ENCODE results near the gene TEN1.

TEN1 gene

DNA sequence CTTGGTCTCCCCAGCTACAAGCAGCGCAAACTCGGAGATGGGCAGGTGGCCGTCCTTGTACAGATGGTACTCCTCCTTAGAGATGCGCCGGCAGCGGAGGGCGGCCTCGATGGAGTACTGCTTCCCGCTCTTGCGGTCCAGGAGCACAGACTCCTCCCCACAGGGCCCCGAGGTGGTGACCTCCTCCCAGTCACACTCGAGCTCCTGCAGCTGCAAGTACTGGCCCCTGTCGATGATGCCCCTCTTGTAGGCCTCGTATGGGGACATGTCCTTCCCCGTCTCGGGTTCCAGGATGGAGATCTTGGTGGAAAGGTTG is 28.8 kb downstream of the TEN1 start:
- DNase-seq = no peak

DNA sequence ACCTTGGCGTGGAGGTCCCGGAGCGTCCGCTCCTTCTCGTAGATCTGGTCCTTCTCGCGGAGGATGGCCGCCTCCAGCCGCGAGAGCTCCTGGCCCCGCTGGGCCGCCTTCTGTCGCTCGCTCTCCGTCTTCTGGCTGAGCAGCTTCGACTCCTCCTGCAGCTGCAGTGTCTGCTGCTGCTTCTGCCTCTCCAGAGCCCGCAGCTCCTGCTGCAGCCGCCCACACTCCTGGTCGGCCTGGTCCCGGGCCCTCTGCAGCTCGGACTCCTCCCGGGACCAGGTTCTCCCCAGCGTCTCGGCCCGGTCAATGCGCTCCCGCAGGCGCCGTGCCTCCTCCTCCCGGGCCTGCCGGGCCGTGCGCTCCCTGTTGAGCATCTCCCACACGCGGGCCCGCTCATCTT is 29.2 kb downstream of the TEN1 start:
- DNase-seq = no peak

DNA sequence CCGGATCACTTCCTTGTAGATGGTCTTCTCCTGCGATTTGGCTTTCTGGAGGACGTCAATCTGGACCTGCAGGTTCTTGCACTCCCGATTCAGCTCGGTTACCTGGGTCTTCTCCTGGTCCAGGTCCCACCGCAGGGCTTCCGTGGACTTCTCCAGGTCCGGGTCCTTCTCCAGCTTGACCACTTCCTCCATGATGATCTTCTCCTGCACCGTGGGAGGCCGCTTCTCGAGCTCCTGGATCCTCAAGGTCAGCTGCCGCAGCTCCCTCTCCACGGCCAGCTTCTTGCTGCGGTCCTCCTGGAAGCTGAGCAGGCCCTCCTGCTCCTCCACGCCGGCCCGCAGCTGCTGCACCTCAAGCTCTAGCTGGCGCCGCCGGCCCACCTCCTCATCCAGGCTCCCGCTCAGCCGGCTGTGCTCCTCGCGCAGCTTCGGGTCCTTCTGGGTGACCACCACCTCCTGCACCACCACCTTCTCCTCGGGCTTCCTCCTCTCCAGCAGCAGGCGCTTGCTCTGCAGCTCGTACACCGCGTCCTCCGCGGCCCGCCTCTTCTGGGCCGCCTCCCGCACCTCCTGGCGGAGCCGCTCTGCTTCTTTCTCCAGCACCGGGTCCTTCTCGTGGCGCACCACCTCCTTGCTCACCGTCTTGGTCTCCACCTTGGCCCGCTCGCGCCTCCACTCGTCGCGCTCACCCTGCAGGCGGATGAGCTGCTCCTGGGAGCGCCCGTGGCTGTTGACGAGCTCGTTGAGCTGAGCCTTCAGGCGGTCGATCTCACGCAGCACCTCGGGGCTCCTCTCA is 29.8 kb downstream of the TEN1 start:
- DNase-seq = no peak

DNA sequence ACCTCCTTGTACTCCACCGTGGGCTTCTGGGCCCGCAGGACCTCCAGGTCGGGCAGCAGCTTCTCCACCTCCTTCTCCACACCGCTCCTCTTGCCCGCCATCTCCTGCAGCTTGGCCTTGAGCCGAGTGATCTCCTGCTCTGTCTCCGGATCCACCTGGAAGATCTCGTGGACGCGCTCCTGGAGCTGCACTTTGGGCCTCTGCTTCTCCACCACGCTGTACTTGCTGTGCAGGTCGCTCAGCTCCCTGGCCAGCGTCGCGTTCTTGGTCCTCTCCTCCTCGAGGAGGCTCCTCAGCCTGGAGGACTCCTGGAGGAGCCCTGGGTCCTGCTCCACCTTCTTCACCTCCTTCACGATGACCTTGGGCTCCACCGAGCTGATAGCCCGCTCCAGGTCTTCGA is 30.4 kb downstream of the TEN1 start:
- DNase-seq = no peak

DNA sequence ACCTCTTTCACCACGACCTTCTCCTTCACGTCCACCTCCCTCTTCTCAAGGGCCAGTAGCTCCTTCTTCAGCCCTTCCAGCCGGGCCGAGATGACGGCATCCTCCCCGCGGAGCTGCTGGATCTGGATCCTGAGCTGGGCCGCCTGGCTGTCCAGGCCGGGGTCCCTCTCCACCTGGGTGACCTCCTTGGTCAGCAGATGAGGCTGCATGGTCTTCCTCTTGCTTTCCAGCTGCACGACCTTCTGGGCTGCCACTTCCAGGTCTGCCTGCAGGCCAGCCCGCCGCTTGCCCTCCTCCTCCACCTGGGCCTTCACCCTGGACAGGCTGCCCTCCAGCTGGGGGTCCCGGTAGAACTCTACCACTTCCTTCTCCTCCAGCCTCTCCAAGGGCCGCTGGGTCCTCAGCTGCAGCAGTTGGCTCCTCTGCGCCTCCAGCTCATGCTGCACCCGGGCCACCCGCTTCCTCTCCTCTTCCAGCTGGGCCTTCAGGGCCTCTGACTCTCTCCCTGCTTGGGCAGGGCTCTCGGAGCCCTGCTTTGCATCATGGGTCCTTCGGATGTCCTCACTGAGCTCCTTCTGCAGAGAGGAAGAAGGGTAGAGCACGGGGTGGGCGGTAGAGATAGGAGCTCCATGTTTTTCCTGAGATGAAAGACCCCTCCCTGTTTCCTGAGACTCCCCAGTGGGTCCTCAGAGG is 31.1 kb downstream of the TEN1 start:
- DNase-seq = peak in 1 of 4 experiments; percentile 8

DNA sequence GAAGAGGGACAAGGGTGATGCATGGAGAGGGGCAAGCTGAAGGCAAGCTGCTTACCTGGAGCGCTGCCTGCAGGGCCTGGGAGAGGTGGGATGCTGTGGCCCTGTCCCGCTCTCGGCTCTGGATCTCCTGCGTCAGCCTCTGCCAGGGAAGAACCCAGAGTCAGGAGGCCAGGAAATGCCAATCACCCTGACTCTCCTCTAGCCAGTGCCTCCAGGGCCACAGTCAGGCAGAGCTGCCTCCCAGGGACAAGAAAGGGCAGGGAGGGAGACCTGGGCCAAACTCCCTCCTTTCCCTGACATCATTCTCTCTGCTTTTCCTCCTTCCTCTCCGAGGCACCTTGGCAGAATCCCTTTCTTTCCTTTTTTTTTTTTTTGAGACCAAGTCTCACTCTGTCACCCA is 32.9 kb downstream of the TEN1 start:
- DNase-seq = no peak

DNA sequence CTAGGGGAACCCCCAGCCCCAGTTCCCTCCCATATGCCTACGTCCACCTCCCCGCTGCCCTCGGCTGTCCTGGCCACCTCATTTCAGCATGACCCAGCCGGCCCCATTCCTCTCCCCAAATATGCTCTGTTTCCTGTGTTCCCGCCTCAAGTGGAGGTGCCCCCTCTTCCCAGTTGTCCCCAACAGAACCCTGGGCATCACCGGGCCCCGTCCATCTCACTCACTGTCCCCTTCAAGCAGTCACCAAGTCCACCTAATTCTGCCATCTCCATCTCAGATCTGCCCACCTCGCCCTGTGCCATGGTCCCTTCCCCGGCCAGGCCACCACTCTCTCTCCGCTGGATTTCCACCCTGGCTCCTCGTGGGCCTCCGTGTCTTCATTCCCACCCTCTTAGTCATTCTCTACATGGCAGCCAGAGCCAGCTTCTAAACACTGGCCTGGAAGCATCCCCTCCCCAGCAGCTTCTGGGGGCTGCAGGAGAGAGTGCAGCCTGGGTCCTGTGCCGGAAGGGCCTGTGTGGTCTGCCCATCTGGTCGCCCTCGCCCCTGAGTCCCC is 34.4 kb downstream of the TEN1 start:
- no peak for DNase-seq

DNA sequence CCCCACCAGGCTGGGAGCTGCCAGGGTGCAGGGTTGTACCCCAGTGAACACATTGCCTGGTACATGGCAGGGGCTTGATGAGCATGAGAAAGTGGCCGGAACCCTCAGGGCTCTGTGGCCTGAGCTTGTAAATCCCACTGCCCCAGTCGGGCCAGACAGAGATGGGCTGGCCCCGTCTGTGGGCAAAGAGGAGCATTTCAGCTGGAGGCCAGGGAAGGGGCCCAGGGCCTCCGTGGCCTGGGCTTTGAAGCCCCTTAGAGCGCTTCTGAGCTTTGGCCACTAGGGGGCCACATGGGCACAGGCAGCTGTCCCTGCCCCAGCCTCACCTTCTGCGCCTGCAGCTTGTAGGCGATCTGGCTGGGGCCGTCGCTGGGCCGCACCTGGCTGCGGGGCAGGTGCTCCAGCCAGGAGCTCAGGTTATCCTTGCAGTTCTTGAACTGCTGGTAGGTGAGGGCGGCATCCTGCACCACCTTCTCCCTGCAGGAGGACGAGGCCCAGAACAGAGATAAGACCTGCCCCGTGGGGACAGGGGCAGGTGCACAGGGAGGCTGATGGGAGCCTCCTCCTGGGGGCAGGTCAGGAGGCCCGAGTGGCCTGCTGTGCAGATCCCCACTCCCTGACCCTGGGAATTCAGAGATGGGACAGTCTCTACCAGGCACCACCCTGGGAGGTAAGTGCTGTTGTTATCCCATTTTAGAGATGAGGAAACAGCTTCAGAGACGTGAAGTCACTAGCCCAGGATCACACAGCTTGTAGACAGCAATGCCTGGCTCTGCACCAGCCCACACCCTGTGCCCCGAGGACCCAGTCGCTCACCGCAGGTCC is 35.3 kb downstream of the TEN1 start:
- DNase-seq = peak; percentile 76 to 89 (median 82)

DNA sequence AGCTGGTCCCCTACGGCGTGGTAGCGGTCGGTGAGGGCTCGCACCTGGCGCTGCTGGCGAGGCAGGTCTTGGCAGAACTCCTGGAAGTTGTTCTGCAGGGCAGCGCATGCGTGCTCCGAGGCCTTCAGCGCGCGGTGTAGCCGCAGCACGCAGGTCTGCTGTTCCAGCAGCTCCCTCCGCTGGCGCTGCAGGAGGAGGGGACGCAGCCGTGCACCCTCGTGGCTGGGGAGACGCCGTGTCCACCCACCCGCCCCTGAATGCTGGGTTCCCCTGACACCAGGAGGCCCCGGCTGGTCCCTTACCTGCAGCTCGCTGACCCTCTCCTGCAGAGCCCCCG is 35.9 kb downstream of the TEN1 start:
- DNase-seq = no peak

DNA sequence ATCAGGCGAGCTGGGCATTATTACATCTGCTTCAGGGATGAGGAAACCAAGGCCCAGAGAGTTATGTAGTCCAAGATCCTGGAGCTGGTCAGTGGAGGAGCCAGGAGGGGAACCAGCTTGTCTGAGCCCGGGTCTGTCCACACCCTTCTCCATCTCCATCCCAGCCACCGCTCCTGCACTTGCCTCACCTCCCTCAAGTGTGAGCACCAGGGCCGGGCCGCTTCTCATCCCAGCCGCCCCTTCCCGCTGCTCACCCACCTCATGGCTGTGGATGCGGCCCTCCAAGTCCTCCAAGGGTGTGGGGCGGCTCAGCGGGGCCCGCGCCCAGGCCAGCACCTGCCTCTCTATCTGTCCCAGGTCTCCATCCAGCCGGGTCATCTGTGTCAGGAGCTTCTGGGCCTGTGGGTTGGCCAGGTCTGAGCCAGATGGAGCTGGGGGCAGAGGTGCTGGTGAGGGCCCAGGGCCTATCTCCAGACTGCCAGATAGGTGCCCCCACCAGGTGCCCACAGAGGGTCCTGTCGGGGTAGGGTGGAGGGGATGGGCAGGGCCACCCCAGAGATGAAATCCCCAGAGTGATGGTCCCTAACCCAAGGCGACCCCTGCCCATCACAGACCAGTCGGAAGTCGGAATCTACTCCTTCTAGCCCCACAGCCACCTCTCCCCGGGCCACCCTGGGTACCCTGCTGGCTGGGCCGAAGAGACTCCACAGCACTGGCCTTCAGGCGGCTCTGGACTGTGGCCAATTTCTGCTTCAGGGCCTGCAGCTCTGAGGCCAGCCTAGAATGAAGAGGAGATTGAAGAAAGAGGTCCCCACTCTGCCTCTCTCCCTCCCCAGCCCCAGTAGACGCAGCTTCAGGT is 38.7 kb downstream of the TEN1 start:
- DNase-seq = no peak

DNA sequence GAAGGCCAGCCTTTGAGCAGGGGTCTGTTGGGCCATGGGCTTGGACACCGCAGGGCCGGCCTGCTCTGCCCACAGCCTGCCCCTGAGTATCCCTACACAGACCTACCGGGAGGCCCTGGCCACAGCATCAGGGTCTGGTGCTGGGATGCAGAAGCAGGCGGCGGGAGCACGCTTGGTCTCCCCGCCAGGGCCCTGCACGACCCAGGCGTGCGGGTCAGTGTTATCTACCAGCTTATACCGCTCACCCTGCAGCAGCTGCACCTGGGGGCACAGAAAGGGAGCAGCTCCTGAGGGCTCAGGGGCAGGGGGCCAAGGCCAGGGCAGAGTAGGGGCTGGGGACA is 39.3 kb downstream of the TEN1 start:
- no peak for DNase-seq

DNA sequence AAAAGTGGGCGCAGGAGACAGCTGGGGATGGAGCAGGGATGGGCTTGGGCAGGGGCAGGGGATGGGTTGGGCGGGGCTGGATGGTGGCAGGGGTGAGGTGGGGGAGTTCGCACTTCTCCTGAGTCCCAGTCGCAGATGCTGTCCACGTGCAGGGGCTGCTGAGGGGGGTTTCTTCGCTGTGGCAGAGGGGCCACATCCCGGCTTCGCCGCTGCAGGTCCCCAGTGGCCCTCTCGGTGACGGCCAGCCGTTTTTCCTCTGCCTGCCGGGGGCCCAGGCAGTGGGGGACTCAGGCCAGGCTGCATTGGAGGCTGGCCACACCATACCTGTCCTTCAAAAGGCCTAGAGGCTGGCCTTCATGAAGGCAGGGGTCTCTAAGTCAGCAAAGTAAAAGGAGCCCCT is 39.8 kb downstream of the TEN1 start:
- DNase-seq = no peak

DNA sequence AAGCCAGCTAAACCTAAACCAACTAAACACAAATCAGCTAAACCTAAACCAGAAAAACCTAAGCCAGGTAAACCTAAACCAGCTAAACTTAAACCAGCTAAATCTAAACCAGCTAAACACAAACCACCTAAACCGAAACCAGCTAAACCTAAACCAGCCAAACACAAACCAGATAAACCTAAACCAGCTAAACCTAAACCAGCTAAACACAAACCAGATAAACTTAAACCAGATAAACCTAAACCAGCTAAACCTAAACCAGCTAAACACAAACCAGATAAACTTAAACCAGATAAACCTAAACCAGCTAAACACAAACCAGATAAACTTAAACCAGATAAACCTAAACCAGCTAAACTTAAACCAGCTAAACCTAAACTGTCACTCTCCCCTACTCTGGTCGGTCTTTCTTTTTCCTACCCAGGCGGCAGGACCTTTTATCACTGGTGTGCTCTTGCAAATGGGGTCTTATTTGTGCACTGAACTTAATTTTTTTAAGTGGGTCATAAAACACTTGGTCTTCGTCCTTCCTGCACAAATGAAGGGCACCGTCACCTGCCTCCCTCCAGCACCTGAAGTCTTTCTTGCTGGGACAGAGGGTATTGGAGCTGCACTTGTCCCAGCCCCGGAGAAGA is 40.9 kb downstream of the TEN1 start:
- DNase-seq = no peak

DNA sequence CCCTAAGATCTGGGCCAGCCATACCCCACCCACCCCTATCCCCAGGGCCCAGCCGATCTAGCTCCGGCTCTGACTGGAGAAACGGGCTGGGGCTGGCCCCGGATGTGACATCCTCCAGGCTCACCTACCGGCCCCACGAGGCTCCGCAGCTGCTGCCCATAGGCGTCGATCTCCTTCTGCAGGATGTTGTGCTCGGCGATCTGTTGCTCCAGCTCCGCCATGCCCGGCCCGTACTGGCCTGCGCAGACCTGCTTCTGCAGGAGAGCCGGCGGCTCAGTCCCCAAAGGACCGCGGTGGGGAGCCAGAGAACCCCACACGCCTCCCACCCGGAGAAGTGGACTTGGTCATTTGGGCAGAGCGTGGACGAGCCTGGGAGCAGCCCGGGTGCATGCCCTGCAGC is 43.2 kb downstream of the TEN1 start:
- no peak for DNase-seq

DNA sequence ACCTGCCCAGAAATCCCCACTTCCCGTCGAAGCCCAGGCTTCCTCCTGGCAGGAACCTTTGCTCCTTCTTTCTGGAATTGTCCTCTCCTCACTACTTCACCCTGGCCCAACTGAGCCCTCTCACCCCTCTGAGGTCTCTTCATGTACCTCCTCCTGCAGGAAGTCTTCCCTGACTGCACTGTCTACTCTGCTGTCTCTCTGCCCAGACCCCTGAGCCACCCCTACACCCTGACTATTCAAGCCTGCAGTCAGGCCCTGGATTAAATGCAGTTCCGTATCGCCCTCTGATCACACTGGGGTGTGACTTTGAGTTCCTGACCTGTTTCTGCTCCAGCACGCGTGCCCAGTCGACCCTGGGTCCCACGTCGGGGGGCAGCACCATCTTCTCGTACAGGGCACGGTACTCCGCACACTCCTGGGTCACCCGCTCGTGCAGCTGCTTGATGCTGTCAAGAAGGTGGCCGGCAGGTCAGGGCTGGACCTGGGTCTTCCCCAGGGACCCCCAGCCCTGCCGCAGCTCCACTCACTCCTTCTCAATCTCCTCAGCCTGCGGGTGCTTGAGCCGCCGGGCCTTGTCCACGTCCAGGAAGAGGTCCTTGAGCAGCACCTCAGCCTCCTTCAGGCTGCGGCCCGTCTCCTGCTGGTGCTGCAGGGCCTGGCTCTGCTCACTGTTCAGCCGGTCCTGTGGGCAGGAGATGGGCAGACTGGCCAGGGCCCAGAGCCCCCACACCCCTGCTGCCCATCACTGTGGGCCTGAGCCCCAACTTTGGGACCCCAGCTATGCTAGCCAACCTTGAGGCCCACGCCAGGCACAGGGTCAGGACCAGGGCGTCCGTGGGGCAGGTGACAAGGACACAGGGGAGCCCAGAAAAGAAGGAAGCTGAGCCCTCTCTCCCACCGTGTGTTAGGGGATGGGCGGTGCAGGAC is 44.2 kb downstream of the TEN1 start:
- DNase-seq = no peak

DNA sequence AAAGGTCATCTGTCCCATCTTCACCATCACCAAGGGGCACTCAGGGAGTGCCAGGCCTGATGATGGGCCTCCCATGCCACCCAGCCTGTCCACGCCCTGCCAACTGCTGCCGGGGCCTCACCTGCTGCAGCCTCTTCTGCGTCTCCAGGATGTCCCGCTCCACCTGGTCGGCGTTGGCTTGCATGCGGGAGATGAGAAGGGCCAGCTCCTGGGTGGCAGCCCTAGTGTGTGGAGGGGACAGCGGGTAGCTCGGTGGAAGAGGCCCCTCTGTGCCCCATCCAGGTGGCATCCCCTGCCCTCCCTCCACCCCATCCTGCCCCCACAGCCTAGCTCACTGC is 44.8 kb downstream of the TEN1 start:
- DNase-seq = no peak

DNA sequence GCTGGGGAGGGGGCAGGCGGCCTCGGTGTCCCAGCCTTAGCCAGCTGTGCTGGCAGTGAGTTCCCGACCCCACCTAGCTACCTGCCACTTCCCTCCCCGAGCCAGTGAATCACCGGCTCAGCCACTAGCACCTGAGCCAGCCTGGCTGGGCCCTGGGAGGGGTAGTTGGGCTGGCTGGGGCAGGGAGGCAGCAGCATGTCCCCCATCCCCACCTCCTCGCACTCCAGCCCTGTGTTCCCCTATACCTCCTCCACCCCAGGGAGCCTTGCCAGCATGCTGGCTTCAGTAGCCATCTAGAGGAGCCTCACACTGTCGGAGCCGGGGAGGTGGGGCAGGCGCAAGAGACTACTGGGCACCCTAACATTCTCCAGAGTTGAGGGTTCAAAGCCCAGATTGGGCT is 45.3 kb downstream of the TEN1 start:
- DNase-seq = no peak

DNA sequence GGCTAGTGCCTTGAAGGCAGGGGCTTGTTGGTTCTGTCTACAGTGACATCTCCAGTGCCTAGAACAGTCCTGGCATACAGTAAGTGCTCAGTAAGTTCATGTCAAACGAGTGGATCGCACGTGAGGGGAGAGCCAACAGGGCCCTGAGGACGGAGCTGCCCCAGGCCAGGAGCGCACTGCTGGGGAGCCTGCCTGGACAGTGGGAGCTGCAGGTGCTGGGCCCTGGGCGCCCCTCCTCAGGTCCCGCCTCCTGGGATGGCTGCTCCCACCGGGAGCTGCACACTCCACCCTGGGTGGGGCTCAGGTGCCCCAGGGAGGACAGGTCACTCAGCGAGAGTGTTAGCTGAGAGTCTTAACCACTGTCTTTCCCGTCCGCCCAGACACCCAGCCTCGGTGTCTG is 46.3 kb downstream of the TEN1 start:
- no peak for DNase-seq

DNA sequence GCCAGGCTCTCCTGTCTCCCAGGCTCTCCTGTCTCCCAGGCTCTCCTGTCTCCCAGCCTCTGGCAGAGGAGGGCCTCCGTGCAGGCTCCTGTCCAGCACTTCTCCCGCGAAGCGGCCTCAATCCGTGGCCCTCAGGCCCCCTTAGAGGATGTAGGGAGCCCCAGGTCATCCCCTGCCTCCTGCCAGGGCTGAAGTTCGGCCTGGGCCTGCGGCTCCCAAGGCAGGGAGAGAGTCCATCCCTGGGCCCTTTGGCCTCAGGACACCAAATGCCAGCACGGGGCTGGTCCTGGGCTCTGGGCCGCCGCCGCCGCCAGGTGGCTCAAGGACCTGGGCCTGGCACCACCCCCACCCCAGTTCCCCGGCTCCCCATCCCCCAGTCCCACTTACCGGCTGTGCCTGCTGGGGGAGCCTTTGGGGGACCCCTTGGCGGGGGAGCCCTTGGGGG is 47.7 kb downstream of the TEN1 start:
- DNase-seq = no peak

DNA sequence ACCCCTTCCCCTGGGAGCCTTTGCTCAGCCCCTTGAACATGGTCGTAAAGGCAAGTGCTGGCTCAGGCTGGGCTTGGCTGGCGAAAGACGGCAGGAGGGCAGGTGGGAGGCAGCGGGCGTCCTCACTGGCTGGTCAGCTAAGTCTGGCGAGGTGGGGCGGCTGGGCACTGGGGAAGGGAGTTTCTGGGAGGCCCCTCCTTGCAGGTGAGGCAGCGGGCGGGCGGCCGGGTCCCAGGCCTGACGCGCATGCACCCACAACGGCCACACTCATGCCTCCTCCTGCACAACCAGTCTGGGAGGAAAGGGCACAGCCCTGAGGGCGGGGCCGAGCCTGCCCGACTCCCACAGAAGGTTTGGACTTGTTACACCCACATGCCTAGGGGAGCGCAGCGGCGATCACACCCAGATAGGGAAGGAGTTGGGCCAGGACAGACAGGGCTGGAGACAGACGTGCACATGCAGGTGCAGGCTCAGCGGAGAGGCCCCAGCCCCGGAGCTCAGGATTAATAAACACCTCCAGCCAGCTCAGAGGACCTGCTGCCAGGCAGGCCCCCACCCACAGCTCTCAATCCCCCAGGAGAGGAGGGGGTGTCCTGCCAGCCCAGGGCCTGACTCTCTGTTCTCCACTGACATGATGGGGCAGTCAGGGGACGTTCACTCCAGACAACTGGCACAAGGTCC is 48.3 kb downstream of the TEN1 start, which contains the start of gene EVPL:
TSS of gene EVPL (minus strand) at position 148 of the 681 bp plus-strand sequence. CDS start at position 40, 108 bp downstream.
- DNase-seq = peak in 3 of 4 experiments; percentile 35 to 81 (median 59)

Data from suppressor macrophage (primary cell).